ENCODE results near the gene PRKD2. TPM values are rescaled to one million over a fixed set of nuclear protein-coding genes. Genes with fewer than 3 reads are reported as not detected.

Gene PRKD2
- total RNA-seq, 4 donors from 2014 or later, result 52.6 to 120 (median 66.7) TPM

DNA sequence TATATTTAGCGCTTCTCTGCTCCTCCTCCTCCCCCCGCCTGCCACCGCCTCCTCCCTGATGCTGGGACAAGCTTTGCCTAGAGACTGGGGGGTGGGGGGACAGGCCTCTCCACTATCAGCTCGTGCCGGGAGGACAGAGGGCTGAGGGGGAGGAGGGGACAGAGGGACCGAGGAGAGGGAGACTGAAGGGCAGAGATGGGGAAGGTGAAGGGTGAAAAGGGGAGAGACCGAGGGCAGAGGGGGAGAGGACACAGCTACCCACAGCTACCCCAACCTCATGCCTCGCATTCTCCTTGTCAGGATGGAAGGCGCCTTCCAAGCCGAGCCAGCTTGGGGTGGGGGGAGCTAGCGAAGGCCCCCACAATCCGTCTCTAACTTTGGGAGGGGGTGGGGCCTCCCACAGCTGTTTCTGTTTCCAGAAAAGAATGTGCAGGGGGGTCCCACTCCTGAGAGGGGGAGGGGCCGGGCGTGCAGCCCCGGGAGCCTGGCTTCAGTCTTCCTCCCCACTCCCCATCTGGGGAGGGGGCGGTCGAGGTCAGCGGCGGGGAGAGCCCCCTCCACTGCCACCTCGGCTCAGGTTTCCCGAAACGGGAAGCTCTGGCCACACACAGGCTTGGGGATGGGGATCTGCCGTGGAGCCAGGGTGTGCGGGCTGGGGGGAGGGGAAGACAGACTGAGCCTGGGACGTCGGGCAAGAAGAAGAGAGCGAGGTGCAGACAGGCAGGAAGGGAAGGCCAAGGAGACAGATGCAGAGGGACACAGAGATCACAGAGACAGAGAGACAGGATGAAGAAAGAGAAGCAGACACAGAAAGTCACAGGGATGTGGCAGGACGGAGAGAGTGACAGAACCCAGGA lies 57.5 kb downstream of the PRKD2 start:
- no peak for DNase-seq (ENCODE audit: low spot score in 2 of 2)
- intact Hi-C loops (cut with DNase I; ENCODE audit: low total_unique reads), result loop anchor here (10.0 kb wide), 2 partner anchors 45 to 125 kb away; no protein-coding TSS in a partner anchor
- no peak overlapping the region for H3K4me3 ChIP-seq (ENCODE audit: low read depth, poor library complexity, severe bottlenecking)
- TF ChIP-seq POLR2A (IDR thresholded peaks at IDR 0.05), result no peak
- TF ChIP-seq, protein P1, sequence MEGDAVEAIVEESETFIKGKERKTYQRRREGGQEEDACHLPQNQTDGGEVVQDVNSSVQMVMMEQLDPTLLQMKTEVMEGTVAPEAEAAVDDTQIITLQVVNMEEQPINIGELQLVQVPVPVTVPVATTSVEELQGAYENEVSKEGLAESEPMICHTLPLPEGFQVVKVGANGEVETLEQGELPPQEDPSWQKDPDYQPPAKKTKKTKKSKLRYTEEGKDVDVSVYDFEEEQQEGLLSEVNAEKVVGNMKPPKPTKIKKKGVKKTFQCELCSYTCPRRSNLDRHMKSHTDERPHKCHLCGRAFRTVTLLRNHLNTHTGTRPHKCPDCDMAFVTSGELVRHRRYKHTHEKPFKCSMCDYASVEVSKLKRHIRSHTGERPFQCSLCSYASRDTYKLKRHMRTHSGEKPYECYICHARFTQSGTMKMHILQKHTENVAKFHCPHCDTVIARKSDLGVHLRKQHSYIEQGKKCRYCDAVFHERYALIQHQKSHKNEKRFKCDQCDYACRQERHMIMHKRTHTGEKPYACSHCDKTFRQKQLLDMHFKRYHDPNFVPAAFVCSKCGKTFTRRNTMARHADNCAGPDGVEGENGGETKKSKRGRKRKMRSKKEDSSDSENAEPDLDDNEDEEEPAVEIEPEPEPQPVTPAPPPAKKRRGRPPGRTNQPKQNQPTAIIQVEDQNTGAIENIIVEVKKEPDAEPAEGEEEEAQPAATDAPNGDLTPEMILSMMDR (IDR thresholded peaks at IDR 0.05), result no peak
- 5 to 8% methylated on average over 28 of the region's 28 CpGs for WGBS, 2 donors

DNA sequence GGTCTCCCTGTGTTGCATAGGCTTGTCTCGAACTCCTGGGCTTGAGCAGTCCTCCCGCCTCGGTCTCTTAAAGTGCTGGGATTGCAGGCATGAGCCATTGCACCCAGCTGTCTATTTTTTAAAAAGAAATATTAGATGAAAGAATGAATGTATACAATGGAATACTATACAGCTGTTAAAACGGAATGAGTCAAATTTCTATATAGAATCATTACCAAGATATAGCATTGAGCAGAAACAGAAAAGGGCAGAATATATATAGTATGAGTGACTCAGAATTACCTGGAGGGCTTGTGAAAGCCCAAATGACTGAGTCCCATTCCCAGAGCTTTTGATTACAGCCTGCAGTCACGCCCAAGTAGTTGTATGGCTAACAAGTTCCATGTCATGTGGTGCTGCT lies 60.4 kb downstream of the PRKD2 start:
- intact Hi-C loops (cut with DNase I; ENCODE audit: low total_unique reads), result no loop called here
- TF ChIP-seq, protein P1 (IDR thresholded peaks at IDR 0.05), result no peak
- no peak for TF ChIP-seq POLR2A (IDR thresholded peaks at IDR 0.05)

DNA sequence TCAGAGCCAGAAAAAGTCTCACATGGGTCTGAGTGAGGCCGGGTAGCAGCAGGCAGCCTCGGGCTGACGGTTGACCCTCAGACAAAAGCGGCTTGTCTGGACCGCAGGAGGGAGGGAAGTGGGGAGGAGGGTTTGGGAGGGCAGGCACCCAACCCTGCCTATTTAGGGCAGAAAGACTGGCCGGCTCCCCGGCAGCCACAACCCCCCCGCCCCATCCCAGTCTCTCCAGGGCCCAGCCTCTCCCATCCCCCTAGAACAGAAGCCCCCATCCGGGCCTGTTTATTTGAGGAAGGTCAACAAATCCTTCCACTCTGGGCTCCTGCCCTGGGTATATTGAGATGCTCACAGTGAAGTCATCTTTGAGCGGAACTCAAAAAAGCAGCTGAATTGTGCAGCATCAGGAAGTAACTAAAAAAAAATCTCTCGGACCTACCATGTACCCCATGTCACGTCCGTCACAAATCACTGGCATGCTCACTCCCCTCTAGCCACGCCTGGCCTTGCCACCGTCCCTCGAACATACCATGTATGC lies 62.2 kb downstream of the PRKD2 start:
- no peak overlapping the region for H3K4me3 ChIP-seq (ENCODE audit: low read depth, poor library complexity, severe bottlenecking)
- intact Hi-C loops (cut with DNase I; ENCODE audit: low total_unique reads), result no loop called here
- WGBS, 2 donors, result 62 to 73% methylated on average over 16 of the region's 16 CpGs
- TF ChIP-seq POLR2A (IDR thresholded peaks at IDR 0.05), result no peak
- TF ChIP-seq, protein P1 (IDR thresholded peaks at IDR 0.05), result no peak
- DNase-seq (ENCODE audit: low spot score in 2 of 2), result no peak

More for the DNA sequence above, 60.4 kb downstream of the PRKD2 start:
- no peak for DNase-seq (ENCODE audit: low spot score in 2 of 2)
- 80 to 88% methylated on average over 5 of the region's 5 CpGs for WGBS, 2 donors
- no peak overlapping the region for H3K4me3 ChIP-seq (ENCODE audit: low read depth, poor library complexity, severe bottlenecking)

DNA sequence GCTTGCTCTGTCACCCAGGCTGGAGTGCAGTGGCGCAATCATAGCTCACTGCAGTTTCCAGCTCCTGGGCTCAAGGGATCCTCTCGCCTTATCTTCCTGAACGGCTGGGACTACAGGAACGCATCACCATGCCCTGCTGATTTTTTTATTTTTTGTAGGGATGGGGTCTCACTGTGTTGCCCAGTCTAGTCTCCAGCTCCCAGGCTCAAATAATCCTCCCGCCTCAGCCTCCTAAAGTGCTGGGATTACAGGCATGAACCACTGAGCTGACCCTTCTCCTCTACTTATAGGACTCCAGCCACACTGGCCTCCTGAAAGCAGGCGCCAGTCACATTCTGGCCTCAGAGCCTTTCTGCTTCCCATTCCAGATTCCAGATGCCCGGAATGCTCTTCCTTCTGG lies 66.5 kb downstream of the PRKD2 start:
- intact Hi-C loops (cut with DNase I; ENCODE audit: low total_unique reads), result no loop called here
- WGBS, 2 donors, result 86 to 92% methylated on average over 7 of the region's 7 CpGs
- no peak for DNase-seq (ENCODE audit: low spot score in 2 of 2)
- H3K4me3 ChIP-seq (ENCODE audit: low read depth, poor library complexity, severe bottlenecking), result no peak overlapping the region
- TF ChIP-seq, protein P1 (IDR thresholded peaks at IDR 0.05), result no peak

DNA sequence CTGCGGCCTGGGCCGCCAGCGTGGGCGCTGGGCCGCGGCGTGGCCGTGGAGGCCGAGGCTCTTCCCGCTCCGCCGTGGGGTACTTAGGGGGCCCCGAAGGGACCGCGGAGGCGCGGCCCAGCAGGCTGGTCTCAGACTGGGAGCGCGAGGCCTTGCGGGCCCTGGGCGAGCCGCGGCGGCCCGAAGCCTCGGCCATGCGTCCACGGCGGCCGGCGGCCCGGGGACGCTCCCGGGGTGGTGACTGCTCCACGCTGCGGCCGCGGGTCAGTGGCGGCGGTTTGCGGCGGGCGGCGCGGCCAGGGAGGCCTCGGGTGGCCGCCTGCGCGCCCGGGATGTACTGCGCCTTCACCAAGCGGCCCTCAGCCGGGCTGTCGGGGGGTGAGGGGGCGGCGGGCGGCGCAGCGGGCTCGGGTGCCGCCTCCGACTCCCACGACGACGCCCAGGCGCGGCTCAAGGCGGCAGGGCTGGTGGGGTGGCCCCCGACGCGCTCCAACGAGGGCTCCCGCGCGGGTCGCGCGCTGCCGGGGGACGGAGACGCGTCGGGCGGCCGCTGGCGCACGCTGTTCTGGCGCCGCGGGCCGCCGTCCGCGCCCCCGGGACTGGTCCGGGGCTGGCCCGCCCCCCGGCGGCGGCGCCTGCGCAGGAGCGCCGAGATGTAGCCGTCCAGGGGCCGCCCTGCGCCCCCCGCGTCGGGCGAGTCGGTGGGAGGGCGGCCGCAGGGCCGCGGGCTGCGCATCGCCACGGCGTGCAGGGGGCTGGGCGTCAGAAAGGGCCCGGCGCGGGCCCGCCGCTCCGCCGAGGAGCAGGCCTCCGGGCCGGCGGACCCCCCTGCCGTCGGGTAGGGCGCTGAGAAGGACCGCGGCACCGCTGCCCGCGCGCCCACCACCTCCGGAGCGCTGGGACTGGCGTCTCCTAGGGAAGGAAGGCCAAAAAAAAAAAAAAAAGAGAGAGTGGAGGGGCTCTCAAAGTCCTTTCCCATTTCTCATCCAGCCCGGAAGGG lies 67.7 kb downstream of the PRKD2 start:
- DNase-seq (ENCODE audit: low spot score in 2 of 2), result no peak
- TF ChIP-seq, protein P1 (IDR thresholded peaks at IDR 0.05), result no peak
- intact Hi-C loops (cut with DNase I; ENCODE audit: low total_unique reads), result no loop called here
- no peak overlapping the region for H3K4me3 ChIP-seq (ENCODE audit: low read depth, poor library complexity, severe bottlenecking)
- WGBS, 2 donors, result 43 to 44% methylated on average over 61 to 72 of the region's 144 CpGs
